NT2/D1 (cell line): ENCODE data around the gene ANKDD1B.
"Not testable (repeated sequence)": the region's sequence is repeated elsewhere in the genome, so short reads cannot be mapped to it uniquely, and the experiment has no call there.

Experiments
- DNase-seq: peaks from one replicate; pipeline ENCODE4 v3.0.0-alpha.2; 2011; ENCODE audit warnings: low read depth, low spot score
- H3K27me3 ChIP-seq: 2 replicates; pipeline ENCODE4 v1.6.0; 2011; ENCODE audit warnings: mild to moderate bottlenecking; ENCODE audit not compliant: insufficient read length, insufficient read depth
- H3K36me3 ChIP-seq: 2 replicates; pipeline ENCODE4 v1.6.1; 2011; ENCODE audit warnings: mild to moderate bottlenecking, low read length, mixed read lengths; ENCODE audit not compliant: insufficient read depth, insufficient read length
- H3K4me1 ChIP-seq: 2 replicates; pipeline ENCODE4 v1.5.1; 2011; ENCODE audit not compliant: insufficient read depth, insufficient read length
- H3K4me3 ChIP-seq: 2 replicates; pipeline ENCODE4 v1.5.1; 2011; ENCODE audit warnings: low read depth; ENCODE audit not compliant: insufficient read length
- H3K9ac ChIP-seq: 2 replicates; pipeline ENCODE4 v1.6.0; 2011; ENCODE audit warnings: low read depth; ENCODE audit not compliant: insufficient read length
- H3K9me3 ChIP-seq: 2 replicates; pipeline ENCODE4 v1.5.1; 2011; ENCODE audit warnings: mild to moderate bottlenecking, low read length; ENCODE audit not compliant: insufficient read depth
- SUZ12 ChIP-seq: IDR thresholded peaks from 2 replicates; pipeline ENCODE4 v1.6.1; 2011; ENCODE audit not compliant: insufficient read length, insufficient read depth; ENCODE audit errors: extremely low read depth
- YY1 ChIP-seq: IDR thresholded peaks from 2 replicates; pipeline ENCODE4 v1.6.1; 2011; ENCODE audit not compliant: insufficient read length, insufficient read depth
- ZNF274 ChIP-seq: IDR thresholded peaks from 2 replicates; pipeline ENCODE4 v1.6.1; 2011; ENCODE audit warnings: mild to moderate bottlenecking, low read depth, low read length

Gene ANKDD1B

GRCh38 chr5:75611311-75612225 lies at the start of gene ANKDD1B:
TSS of gene ANKDD1B (plus strand) at chr5:75611453. CDS start at chr5:75611635, 182 bp downstream.
- Histone ChIP-seq H3K9ac (peak within 1 kb of the TSS; percentile 83), H3K36me3 (no peaks in the 10 kb centered on the region), H3K9me3 (no peaks in the 10 kb centered on the region), H3K4me1 (peaks cover 2% of the 10 kb centered on the region), H3K27me3 (no peaks in the 10 kb centered on the region), H3K4me3 (peak within 1 kb of the TSS; percentile 51)
- DNase-seq = no peak
- TF ChIP-seq YY1 (no peak), SUZ12 (no peak), ZNF274 (no peak)

- not testable (repeated sequence) for DNase-seq, H3K4me1 ChIP-seq, H3K4me3 ChIP-seq, H3K9ac ChIP-seq, H3K9me3 ChIP-seq, H3K27me3 ChIP-seq, H3K36me3 ChIP-seq
Observed at GRCh38 chr5:75565991-75566709, 45.1 kb upstream of the ANKDD1B start.

GRCh38 chr5:75566710-75567309 lies 44.4 kb upstream of the ANKDD1B start:
- Histone ChIP-seq H3K9ac (no peak overlapping the region), H3K27me3 (no peaks in the 10 kb centered on the region), H3K4me3 (no peak overlapping the region), H3K4me1 (no peaks in the 10 kb centered on the region), H3K36me3 (peaks cover 3% of the 10 kb centered on the region), H3K9me3 (peaks cover 5% of the 10 kb centered on the region; the same call in 1 of the 2 replicates)
- peak; percentile 20 for DNase-seq
- no peak for TF ChIP-seq ZNF274
- no peak for TF ChIP-seq SUZ12
- no peak for TF ChIP-seq YY1

GRCh38 chr5:75567710-75568109 lies 43.5 kb upstream of the ANKDD1B start:
- Histone ChIP-seq H3K9me3 (peaks cover 5% of the 10 kb centered on the region; the same call in 1 of the 2 replicates), H3K9ac (no peak overlapping the region), H3K27me3 (no peaks in the 10 kb centered on the region), H3K4me1 (no peaks in the 10 kb centered on the region), H3K4me3 (no peak overlapping the region), H3K36me3 (peaks cover 3% of the 10 kb centered on the region)
- TF ChIP-seq YY1 = no peak
- no peak for TF ChIP-seq ZNF274
- TF ChIP-seq SUZ12 = no peak
- no peak for DNase-seq

GRCh38 chr5:75568202-75568601 lies 43.1 kb upstream of the ANKDD1B start:
- peaks cover 5% of the 10 kb centered on the region; the same call in 1 of the 2 replicates for H3K9me3 ChIP-seq
- TF ChIP-seq SUZ12 (no peak), YY1 (no peak), ZNF274 (no peak)
- no peaks in the 10 kb centered on the region for H3K27me3 ChIP-seq
- no peak overlapping the region for H3K4me3 ChIP-seq
- no peak for DNase-seq
- no peaks in the 10 kb centered on the region for H3K4me1 ChIP-seq
- H3K9ac ChIP-seq = no peak overlapping the region
- peaks cover 3% of the 10 kb centered on the region for H3K36me3 ChIP-seq

GRCh38 chr5:75571547-75571946 lies 39.7 kb upstream of the ANKDD1B start:
- no peak for TF ChIP-seq SUZ12
- TF ChIP-seq YY1 = no peak
- no peak for TF ChIP-seq ZNF274
- H3K9ac ChIP-seq = no peak overlapping the region
- no peaks in the 10 kb centered on the region for H3K9me3 ChIP-seq
- H3K4me3 ChIP-seq = no peak overlapping the region
- no peaks in the 10 kb centered on the region for H3K4me1 ChIP-seq
- no peak for DNase-seq
- no peaks in the 10 kb centered on the region for H3K27me3 ChIP-seq
- H3K36me3 ChIP-seq = peaks cover 8% of the 10 kb centered on the region

GRCh38 chr5:75574791-75575190 lies 36.5 kb upstream of the ANKDD1B start:
- TF ChIP-seq SUZ12 (no peak), ZNF274 (no peak), YY1 (no peak)
- no peak for DNase-seq
- Histone ChIP-seq H3K27me3 (no peaks in the 10 kb centered on the region), H3K4me3 (no peak overlapping the region), H3K36me3 (peaks cover 15% of the 10 kb centered on the region), H3K9ac (no peak overlapping the region), H3K9me3 (no peaks in the 10 kb centered on the region), H3K4me1 (no peaks in the 10 kb centered on the region)

GRCh38 chr5:75578280-75578679 lies 33.0 kb upstream of the ANKDD1B start:
- H3K27me3 ChIP-seq, H3K9me3 ChIP-seq, H3K4me3 ChIP-seq, H3K4me1 ChIP-seq, DNase-seq, H3K9ac ChIP-seq: not testable (repeated sequence)
- H3K36me3 ChIP-seq = peaks cover 26% of the 10 kb centered on the region
